Liver (tissue), 9 donors: Measurements from ENCODE around the gene UGT1A8. TPM values are rescaled to one million over a fixed set of nuclear protein-coding genes. Genes with fewer than 3 reads are reported as not detected.
A peak's percentile ranks its signal among the peaks of the same experiment; 100 is the strongest.

ENCODE experiments used
- DNase-seq: peaks from one replicate; pipeline ENCODE4 v3.0.0-alpha.2; 2017; ENCODE audit warnings: low spot score
- H3K27ac ChIP-seq, 2 donors: one replicate each; pipeline ENCODE4 v1.7.0; 2013; ENCODE audit warnings: inconsistent platforms in 2 of 2, low read length in 2 of 2, control low read depth in 1 of 2, low read depth in 1 of 2, mild to moderate bottlenecking in 1 of 2
- H3K27me3 ChIP-seq, 4 donors: one replicate each; pipeline versions ENCODE4 v1.6.1 to v1.7.0; 2013; ENCODE audit warnings: low read length in 3 of 4, inconsistent platforms in 1 of 4, mild to moderate bottlenecking in 1 of 4, moderate library complexity in 1 of 4; ENCODE audit not compliant: control insufficient read depth in 4 of 4, insufficient read depth in 4 of 4
- H3K36me3 ChIP-seq, 4 donors: one replicate each; pipeline versions ENCODE4 v1.6.1 to v1.7.0; 2013; ENCODE audit warnings: low read length in 3 of 4, mild to moderate bottlenecking in 3 of 4, low read depth in 1 of 4, moderate library complexity in 1 of 4; ENCODE audit not compliant: control insufficient read depth in 4 of 4, insufficient read depth in 3 of 4
- H3K4me1 ChIP-seq, 4 donors: one replicate each; pipeline versions ENCODE4 v1.6.1 to v1.7.0; 2013; ENCODE audit warnings: low read length in 3 of 4, mild to moderate bottlenecking in 3 of 4, moderate library complexity in 1 of 4; ENCODE audit not compliant: control insufficient read depth in 4 of 4, insufficient read depth in 4 of 4
- H3K4me3 ChIP-seq, 3 donors: one replicate each; pipeline versions ENCODE4 v1.6.1 to v1.7.0; 2013; ENCODE audit warnings: low read length in 3 of 3, control low read depth in 1 of 3, low read depth in 1 of 3, mild to moderate bottlenecking in 1 of 3
- H3K9ac ChIP-seq, 2 donors: one replicate each; pipeline ENCODE4 v1.7.0; 2013; ENCODE audit warnings: low read length in 2 of 2, mild to moderate bottlenecking in 2 of 2, moderate library complexity in 2 of 2, control low read depth in 1 of 2, low read depth in 1 of 2
- H3K9me3 ChIP-seq, 4 donors: one replicate each; pipeline versions ENCODE4 v1.6.1 to v1.7.0; 2013; ENCODE audit warnings: low read length in 3 of 4; ENCODE audit not compliant: control insufficient read depth in 4 of 4
- ATF3 ChIP-seq: IDR thresholded peaks from 2 replicates; pipeline ENCODE4 v1.6.1; 2016; ENCODE audit warnings: antibody characterized with exemption
- CTCF ChIP-seq: fragments of 150-350 bp; IDR thresholded peaks from 2 replicates; pipeline ENCODE4 v1.5.1; 2017; ENCODE audit warnings: improper control_type of control experiment, low read depth, low read length; ENCODE audit not compliant: missing input control
- EGR1 ChIP-seq, 2 donors: IDR thresholded peaks; 2 replicates each; pipeline ENCODE4 v1.6.1; 2016 to 2018; ENCODE audit warnings: antibody characterized with exemption in 2 of 2, low read depth in 2 of 2
- FOXA1 ChIP-seq: IDR thresholded peaks from 2 replicates; pipeline ENCODE4 v1.6.1; 2016; ENCODE audit warnings: antibody characterized with exemption
- FOXA2 ChIP-seq: IDR thresholded peaks from 2 replicates; pipeline ENCODE4 v1.6.1; 2016; ENCODE audit warnings: antibody characterized with exemption
- GABPA ChIP-seq, 2 donors: IDR thresholded peaks in 1 of 2; conservative IDR thresholded peaks in 1 of 2; 2 replicates each; pipeline ENCODE4 v1.6.1; 2016; ENCODE audit warnings: antibody characterized with exemption in 2 of 2, mild to moderate bottlenecking in 1 of 2, moderate library complexity in 1 of 2
- HNF4A ChIP-seq, 2 donors: conservative IDR thresholded peaks; 2 replicates each; pipeline ENCODE4 v1.6.1; 2016; ENCODE audit warnings: antibody characterized with exemption in 2 of 2, mild to moderate bottlenecking in 2 of 2
- HNF4G ChIP-seq: IDR thresholded peaks from 2 replicates; pipeline ENCODE4 v1.6.1; 2016; ENCODE audit warnings: antibody characterized with exemption
- JUND ChIP-seq, 2 donors: IDR thresholded peaks; 2 replicates each; pipeline ENCODE4 v1.6.1; 2016; ENCODE audit warnings: antibody characterized with exemption in 2 of 2
- MAX ChIP-seq: IDR thresholded peaks from 2 replicates; pipeline ENCODE4 v1.6.1; 2016; ENCODE audit warnings: antibody characterized with exemption
- NR2F2 ChIP-seq: IDR thresholded peaks from 2 replicates; pipeline ENCODE4 v1.6.1; 2016; ENCODE audit warnings: antibody characterized with exemption
- RAD21 ChIP-seq, 2 donors: IDR thresholded peaks; 2 replicates each; pipeline ENCODE4 v1.6.1; 2016; ENCODE audit warnings: antibody characterized with exemption in 2 of 2, mild to moderate bottlenecking in 2 of 2
- RXRA ChIP-seq, 2 donors: IDR thresholded peaks; 2 replicates each; pipeline ENCODE4 v1.6.1; 2017 to 2018; ENCODE audit warnings: antibody characterized with exemption in 2 of 2, mild to moderate bottlenecking in 1 of 2
- SP1 ChIP-seq: IDR thresholded peaks from 2 replicates; pipeline ENCODE4 v1.6.1; 2018; ENCODE audit warnings: antibody characterized with exemption, mild to moderate bottlenecking
- TAF1 ChIP-seq: conservative IDR thresholded peaks from 2 replicates; pipeline ENCODE4 v1.6.1; 2016; ENCODE audit warnings: antibody characterized with exemption, mild to moderate bottlenecking
- YY1 ChIP-seq: IDR thresholded peaks from 2 replicates; pipeline ENCODE4 v1.6.1; 2016; ENCODE audit warnings: antibody characterized with exemption, mild to moderate bottlenecking
- WGBS: extraction: QIAGEN DNeasy Blood & Tissue Kit; methylation state at CpG from one replicate; pipeline ENCODE4 v1.1.7; 2013; 5-methylcytosine and 5-hydroxymethylcytosine counted together
- polyA plus RNA-seq, 2 donors: library from polyadenylated mRNA; stranded (reverse) in 1 of 2; unstranded in 1 of 2; fragments of 200-250 nt in 1 of 2; fragments of >200 nt in 1 of 2; fragmentation: Nextera tagmentation in 1 of 2; extraction: Ambion mirVana in 1 of 2; gene quantifications; one replicate each; pipeline versions ENCODE4 v1.2.1 to v1.2.3, GENCODE V29; 2013 to 2015
- total RNA-seq, 2 donors: library from RNA; depleted of rRNA; stranded (reverse); fragments of >200 nt; gene quantifications; one replicate each; pipeline ENCODE4 v1.2.3, GENCODE V29; 2014
- TF ChIP-seq, protein P1 (sequence below): IDR thresholded peaks from 2 replicates; pipeline ENCODE4 v1.6.1; 2016; ENCODE audit warnings: antibody characterized with exemption
- TF ChIP-seq, protein P2 (sequence below): IDR thresholded peaks from 2 replicates; pipeline ENCODE4 v1.6.1; 2016; ENCODE audit warnings: antibody characterized with exemption, mild to moderate bottlenecking
- donor health status: healthy.
- donor health status: healthy.
- donor health status: healthy.
- donor health status: healthy.
- donor health status: healthy.

Gene UGT1A8
- total and polyA plus RNA-seq, 4 donors, result 0.17 to 0.51 (median 0.48) TPM; not detected in 1

DNA sequence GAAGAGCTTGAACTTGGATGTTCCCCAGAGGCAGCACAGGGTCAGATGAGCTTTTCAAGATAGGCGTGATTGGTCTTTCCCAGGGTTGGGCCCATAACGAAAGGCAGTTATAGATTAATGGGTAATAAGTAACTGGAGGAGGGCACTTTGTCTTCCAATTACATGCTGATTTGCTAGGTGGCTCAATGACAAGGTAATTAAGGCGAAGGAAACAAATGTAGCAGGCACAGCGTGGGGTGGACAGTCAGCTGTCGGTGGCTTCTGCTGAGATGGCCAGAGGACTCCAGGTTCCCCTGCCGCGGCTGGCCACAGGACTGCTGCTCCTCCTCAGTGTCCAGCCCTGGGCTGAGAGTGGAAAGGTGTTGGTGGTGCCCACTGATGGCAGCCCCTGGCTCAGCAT is 101.1 kb downstream of the UGT1A8 start, which contains the start of gene UGT1A4 (continued):
- TF ChIP-seq CTCF (no peak), HNF4A (conservative IDR thresholded peaks at IDR 0.05) (peak; percentile 80 to 88), JUND (IDR thresholded peaks at IDR 0.05) (peak; percentile 66 to 81), FOXA1 (peak; percentile 74), FOXA2 (peak; percentile 75), TAF1 (peak; percentile 96), EGR1 (IDR thresholded peaks at IDR 0.05; ENCODE audit: low read depth in 2 of 2) (peak in 1 of 2 donors; percentile 50), ATF3 (no peak)

DNA sequence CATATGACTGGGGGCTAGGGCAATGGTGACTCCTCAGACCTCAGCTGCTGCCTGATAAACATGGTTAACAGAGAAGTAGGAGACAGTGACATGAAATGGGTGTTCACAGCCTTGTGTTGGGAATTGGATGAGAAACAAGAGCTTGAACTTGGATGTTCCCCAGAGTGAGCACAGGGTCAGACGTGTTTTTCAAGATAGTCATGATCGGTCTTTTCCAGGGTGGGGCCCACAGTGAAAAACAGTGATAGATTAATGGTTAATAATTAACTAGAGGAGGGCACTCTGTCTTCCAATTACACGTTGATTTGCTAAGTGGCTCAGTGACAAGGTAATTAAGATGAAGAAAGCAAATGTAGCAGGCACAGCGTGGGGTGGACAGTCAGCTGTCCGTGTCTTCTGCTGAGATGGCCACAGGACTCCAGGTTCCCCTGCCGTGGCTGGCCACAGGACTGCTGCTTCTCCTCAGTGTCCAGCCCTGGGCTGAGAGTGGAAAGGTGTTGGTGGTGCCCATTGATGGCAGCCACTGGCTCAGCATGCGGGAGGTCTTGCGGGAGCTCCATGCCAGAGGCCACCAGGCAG is 111.4 kb downstream of the UGT1A8 start, which contains the start of gene UGT1A3:
TSS of gene UGT1A3 (plus strand) at position 320 of the 579 bp plus-strand sequence. CDS start at position 405, 85 bp downstream.
- no peaks in the 10 kb centered on the region for H3K27me3 ChIP-seq
- peaks cover 0 to 3% (median 0%) of the 10 kb centered on the region in 4 donors for H3K36me3 ChIP-seq
- H3K27ac ChIP-seq, result peak within 1 kb of the TSS; percentile 62 to 66
- no peak for DNase-seq
- peak within 1 kb of the TSS in 2 of 3 donors; percentile 24 to 32 for H3K4me3 ChIP-seq
- TF ChIP-seq, protein P1, sequence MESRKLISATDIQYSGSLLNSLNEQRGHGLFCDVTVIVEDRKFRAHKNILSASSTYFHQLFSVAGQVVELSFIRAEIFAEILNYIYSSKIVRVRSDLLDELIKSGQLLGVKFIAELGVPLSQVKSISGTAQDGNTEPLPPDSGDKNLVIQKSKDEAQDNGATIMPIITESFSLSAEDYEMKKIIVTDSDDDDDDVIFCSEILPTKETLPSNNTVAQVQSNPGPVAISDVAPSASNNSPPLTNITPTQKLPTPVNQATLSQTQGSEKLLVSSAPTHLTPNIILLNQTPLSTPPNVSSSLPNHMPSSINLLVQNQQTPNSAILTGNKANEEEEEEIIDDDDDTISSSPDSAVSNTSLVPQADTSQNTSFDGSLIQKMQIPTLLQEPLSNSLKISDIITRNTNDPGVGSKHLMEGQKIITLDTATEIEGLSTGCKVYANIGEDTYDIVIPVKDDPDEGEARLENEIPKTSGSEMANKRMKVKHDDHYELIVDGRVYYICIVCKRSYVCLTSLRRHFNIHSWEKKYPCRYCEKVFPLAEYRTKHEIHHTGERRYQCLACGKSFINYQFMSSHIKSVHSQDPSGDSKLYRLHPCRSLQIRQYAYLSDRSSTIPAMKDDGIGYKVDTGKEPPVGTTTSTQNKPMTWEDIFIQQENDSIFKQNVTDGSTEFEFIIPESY, result peak; percentile 24
- no peak for TF ChIP-seq GABPA (IDR thresholded peaks at IDR 0.05 in 1 of 2, conservative IDR thresholded peaks at IDR 0.05 in 1 of 2)
- no peak for TF ChIP-seq FOXA1
- peak in 1 of 2 donors; percentile 30 for TF ChIP-seq RAD21 (IDR thresholded peaks at IDR 0.05)
- TF ChIP-seq HNF4A (conservative IDR thresholded peaks at IDR 0.05), result peak; percentile 43 to 68
- peak; percentile 91 for TF ChIP-seq RXRA (IDR thresholded peaks at IDR 0.05)
- no peak for TF ChIP-seq MAX
- peak; percentile 76 for TF ChIP-seq ATF3
- TF ChIP-seq FOXA2, result no peak
- peak; percentile 95 to 96 for TF ChIP-seq JUND (IDR thresholded peaks at IDR 0.05)
- peak in 1 of 2 donors; percentile 70 for TF ChIP-seq EGR1 (IDR thresholded peaks at IDR 0.05; ENCODE audit: low read depth in 2 of 2)
- TF ChIP-seq CTCF, result no peak
- peak; percentile 69 for TF ChIP-seq SP1
- no peak for TF ChIP-seq TAF1
- TF ChIP-seq HNF4G, result peak; percentile 12
- no peak for TF ChIP-seq NR2F2
- TF ChIP-seq YY1, result peak; percentile 18
- TF ChIP-seq, protein P2, sequence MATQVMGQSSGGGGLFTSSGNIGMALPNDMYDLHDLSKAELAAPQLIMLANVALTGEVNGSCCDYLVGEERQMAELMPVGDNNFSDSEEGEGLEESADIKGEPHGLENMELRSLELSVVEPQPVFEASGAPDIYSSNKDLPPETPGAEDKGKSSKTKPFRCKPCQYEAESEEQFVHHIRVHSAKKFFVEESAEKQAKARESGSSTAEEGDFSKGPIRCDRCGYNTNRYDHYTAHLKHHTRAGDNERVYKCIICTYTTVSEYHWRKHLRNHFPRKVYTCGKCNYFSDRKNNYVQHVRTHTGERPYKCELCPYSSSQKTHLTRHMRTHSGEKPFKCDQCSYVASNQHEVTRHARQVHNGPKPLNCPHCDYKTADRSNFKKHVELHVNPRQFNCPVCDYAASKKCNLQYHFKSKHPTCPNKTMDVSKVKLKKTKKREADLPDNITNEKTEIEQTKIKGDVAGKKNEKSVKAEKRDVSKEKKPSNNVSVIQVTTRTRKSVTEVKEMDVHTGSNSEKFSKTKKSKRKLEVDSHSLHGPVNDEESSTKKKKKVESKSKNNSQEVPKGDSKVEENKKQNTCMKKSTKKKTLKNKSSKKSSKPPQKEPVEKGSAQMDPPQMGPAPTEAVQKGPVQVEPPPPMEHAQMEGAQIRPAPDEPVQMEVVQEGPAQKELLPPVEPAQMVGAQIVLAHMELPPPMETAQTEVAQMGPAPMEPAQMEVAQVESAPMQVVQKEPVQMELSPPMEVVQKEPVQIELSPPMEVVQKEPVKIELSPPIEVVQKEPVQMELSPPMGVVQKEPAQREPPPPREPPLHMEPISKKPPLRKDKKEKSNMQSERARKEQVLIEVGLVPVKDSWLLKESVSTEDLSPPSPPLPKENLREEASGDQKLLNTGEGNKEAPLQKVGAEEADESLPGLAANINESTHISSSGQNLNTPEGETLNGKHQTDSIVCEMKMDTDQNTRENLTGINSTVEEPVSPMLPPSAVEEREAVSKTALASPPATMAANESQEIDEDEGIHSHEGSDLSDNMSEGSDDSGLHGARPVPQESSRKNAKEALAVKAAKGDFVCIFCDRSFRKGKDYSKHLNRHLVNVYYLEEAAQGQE, result no peak
- WGBS, result 33% methylated on average over 8 of the region's 8 CpGs
- H3K4me1 ChIP-seq, result peaks cover 4 to 32% (median 8%) of the 10 kb centered on the region in 4 donors
- H3K9me3 ChIP-seq, result no peaks in the 10 kb centered on the region
- H3K9ac ChIP-seq, result peak within 1 kb of the TSS in 1 of 2 donors; percentile 47
